MG63 (cell line): ENCODE measurements around the gene NCKAP5. TPM values are rescaled to one million over a fixed set of nuclear protein-coding genes. Genes with fewer than 3 reads are reported as not detected.

Experiments used
- DNase-seq: peaks from one replicate; pipeline ENCODE4 v3.0.0-alpha.2; 2020
- H3K27me3 ChIP-seq: fragments of 250-450 bp; sonication (Bioruptor Pico); 2 replicates; pipeline ENCODE4 v1.5.1; 2020; ENCODE audit warnings: mild to moderate bottlenecking, moderate library complexity
- H3K36me3 ChIP-seq: fragments of 250-450 bp; sonication (Bioruptor Pico); 2 replicates; pipeline ENCODE4 v1.5.1; 2020; ENCODE audit warnings: mild to moderate bottlenecking, moderate library complexity
- H3K4me3 ChIP-seq: fragments of 250-450 bp; sonication (Bioruptor Pico); 2 replicates; pipeline ENCODE4 v1.5.1; 2020; ENCODE audit warnings: mild to moderate bottlenecking, moderate library complexity
- H3K9me3 ChIP-seq: fragments of 250-450 bp; sonication (Bioruptor Pico); 2 replicates; pipeline ENCODE4 v1.5.1; 2020; ENCODE audit warnings: mild to moderate bottlenecking, moderate library complexity
- total RNA-seq: library from RNA; depleted of rRNA; stranded (reverse); fragments of >200 nt; shearing (Covaris generic); gene quantifications from 2 replicates; pipeline ENCODE4 v1.2.3, GENCODE V29; 2014; ENCODE audit warnings: low replicate concordance

The NCKAP5 gene
- total RNA-seq, 1 experiment from 2014 or later = not detected

DNA sequence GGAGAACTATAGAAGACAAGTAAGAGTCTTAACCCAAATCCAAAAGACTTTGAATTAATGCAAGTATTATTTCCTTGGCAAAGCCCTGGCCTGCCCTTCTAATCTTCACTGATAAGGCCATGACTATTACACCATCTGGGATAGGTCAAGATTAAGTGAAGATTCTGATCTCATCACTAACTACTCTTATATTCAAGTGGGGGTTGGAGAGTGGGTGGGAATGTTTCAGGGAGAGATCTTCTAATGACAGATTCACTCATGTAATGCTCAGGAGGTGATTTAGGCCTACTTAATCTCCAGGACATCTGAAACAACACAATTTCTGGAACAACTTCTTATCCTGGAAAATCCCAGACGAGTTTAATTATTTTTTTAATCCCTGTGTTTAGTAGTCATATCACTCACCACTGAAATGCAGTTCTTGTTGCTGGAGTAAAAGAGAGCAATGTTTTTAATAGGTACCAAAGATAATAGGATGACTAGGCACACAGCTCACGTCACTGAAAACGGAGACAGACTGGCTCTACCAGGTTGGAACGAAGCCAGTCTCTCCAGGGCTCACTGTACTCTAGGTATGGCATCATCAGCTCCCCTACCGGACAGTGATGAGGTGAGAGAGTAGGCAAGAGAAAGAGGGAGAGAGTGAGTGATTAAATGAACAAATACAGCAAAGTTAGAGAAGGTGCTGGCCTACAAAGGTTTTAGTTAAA, 133.1 kb downstream of the NCKAP5 start:
- no peaks in the 10 kb centered on the region for H3K27me3 ChIP-seq
- H3K9me3 ChIP-seq = no peaks in the 10 kb centered on the region; the same call in 1 of the 2 replicates
- peak; percentile 74 for DNase-seq
- no peaks in the 10 kb centered on the region for H3K36me3 ChIP-seq
- no peak overlapping the region for H3K4me3 ChIP-seq

DNA sequence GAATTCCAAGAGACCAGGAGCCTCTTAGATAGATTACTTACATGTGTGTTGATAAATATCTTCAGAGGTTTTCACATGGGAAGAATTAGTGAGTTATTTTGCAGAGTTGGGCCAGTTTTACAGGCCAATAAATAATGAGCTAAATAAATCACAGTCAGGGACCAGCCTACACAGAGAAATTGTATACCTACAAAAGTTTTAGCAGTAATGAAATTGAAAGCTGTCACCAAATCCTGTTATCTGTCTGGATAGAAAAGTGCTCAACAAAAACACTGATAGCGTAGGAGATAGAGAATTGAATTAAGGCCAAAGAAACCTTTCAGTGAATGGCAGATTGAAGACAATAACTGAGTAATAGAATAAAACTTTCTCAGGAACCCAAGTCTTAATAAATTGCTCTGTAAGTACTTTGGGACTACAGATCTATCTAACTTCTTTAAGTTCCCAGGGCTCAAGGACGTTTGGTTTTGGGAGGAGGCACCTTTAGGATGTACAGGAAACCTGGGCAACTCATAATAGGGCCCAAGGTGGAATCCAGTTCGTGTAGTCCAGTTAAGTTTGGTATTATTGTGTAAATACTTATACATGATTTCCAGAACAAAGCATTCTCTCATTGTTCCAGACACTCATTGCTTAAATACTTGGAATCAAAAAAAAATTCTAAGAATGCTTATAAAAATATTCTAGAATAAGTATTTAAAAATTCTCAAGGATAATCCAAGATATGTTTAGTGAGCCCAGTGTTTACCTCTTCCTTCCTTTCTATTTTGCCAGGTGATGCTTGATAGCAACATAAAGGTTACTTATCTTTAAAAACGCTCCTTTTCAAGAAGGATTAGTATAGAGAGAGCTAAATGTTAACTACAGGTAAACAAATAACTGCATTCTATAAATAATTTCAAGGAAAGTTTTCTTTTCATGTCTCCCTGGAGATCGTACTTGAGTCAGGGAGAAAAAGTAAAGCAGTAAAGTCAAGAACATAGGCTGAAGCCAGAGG, 134.5 kb downstream of the NCKAP5 start:
- no peak for DNase-seq

DNA sequence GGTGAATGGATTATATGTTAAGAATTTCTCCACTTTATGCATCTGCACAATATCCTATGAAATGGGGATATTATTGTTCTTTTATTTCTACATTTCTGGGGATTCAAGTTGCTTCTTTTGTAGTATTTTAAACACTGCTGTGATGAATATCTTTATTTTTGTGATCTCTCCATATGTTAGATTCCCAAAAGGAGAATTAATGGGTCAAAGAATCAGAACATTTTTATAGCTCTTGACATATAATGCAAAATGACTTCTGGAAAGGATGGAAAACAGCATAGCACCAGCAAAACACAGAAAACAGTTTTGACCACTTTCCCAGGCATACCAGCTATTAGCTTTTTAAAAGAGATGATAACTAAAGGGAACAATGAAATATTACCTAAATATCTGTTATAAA, 135.5 kb downstream of the NCKAP5 start:
- no peak for DNase-seq
- Histone ChIP-seq H3K9me3 (no peaks in the 10 kb centered on the region; the same call in 1 of the 2 replicates), H3K27me3 (no peaks in the 10 kb centered on the region), H3K4me3 (no peak overlapping the region), H3K36me3 (no peaks in the 10 kb centered on the region)

More for the DNA sequence above, 134.5 kb downstream of the NCKAP5 start:
- H3K9me3 ChIP-seq = no peaks in the 10 kb centered on the region; the same call in 1 of the 2 replicates
- H3K36me3 ChIP-seq = no peaks in the 10 kb centered on the region
- H3K4me3 ChIP-seq = no peak overlapping the region
- no peaks in the 10 kb centered on the region for H3K27me3 ChIP-seq

DNA sequence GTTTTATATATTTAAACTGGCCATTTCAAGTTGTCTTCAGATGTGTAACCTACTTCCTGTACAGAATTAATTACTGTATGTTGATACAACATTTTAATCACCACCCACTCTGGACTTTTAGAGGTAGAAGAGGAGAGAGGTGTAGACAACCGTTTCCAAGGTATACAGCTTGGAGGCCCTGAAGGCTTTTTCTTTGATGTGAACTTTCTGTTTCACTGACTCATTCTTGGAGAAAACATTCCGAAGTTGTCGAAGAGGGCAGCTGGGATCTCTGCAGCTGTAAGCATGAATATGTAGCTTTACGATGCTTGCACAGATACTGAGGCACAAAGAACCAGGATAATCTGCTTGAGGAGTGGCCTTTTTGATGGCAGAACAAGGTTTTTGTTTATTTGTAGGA, 137.0 kb downstream of the NCKAP5 start:
- no peak for DNase-seq
- no peak overlapping the region for H3K4me3 ChIP-seq

DNA sequence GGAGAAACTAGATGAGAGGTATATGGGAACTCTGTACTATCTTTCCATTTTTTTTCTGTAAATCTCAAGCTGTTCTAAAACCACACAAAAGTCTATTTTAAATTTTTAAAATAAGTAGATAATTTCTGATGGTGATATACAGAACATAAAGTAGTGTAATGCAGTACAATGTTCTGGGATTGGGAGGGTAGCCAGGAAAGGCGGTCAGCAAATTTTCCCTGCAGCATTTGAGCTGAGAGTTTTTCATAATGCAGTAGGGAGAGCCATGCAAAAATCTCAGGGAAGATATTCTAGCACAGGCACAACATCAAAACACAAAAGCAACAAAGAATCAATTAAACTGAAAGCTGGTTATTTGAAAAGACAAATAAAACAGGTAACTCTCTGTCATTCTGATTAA, 141.5 kb downstream of the NCKAP5 start:
- Histone ChIP-seq H3K4me3 (no peak overlapping the region), H3K36me3 (no peaks in the 10 kb centered on the region), H3K9me3 (no peaks in the 10 kb centered on the region), H3K27me3 (no peaks in the 10 kb centered on the region)
- no peak for DNase-seq

More for the DNA sequence above, 137.0 kb downstream of the NCKAP5 start:
- Histone ChIP-seq H3K36me3 (no peaks in the 10 kb centered on the region), H3K27me3 (no peaks in the 10 kb centered on the region), H3K9me3 (no peaks in the 10 kb centered on the region; the same call in 1 of the 2 replicates)

DNA sequence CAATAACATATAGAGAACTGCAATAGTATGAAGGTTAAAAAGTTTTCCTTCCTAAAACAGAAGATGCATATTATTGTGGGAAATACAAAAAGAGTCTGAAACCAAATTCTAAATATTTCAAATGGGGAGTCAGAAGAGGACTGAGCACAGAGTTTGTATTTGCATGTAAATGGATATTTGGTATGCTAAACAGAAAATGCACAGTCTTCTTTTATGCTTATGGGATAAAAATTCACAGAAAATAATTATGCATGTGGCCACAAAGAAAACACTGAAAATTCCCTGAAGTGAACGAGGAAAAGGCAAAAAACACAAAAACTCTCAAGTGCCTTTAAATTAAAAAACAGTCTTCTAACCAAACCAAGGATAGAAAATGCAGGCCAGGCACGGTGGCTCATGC, 142.7 kb downstream of the NCKAP5 start:
- no peak overlapping the region for H3K4me3 ChIP-seq
- no peaks in the 10 kb centered on the region for H3K36me3 ChIP-seq

DNA sequence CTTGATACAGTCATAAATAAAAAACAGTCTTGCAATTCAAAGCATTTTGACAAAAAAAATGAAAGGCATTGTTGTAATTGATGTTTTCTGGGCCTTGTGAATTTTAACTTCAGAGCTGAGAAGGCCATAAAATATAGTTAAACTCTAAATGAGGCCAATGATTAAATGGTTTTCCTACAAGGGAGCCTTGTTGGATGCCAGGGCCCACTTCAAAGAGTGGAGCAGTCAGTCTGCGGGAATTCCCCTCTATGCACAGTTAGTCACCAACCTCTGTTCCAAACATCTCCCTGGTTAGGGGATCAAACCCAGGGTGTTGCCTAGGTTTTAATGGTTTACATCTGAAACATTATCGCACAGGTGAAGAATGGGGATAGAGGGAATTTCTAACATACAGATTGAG, 143.4 kb downstream of the NCKAP5 start:
- Histone ChIP-seq H3K36me3 (no peaks in the 10 kb centered on the region), H3K9me3 (no peaks in the 10 kb centered on the region), H3K27me3 (no peaks in the 10 kb centered on the region), H3K4me3 (no peak overlapping the region)
- peak; percentile 39 for DNase-seq

More for the DNA sequence above, 142.7 kb downstream of the NCKAP5 start:
- H3K9me3 ChIP-seq = no peaks in the 10 kb centered on the region
- H3K27me3 ChIP-seq = no peaks in the 10 kb centered on the region
- no peak for DNase-seq

DNA sequence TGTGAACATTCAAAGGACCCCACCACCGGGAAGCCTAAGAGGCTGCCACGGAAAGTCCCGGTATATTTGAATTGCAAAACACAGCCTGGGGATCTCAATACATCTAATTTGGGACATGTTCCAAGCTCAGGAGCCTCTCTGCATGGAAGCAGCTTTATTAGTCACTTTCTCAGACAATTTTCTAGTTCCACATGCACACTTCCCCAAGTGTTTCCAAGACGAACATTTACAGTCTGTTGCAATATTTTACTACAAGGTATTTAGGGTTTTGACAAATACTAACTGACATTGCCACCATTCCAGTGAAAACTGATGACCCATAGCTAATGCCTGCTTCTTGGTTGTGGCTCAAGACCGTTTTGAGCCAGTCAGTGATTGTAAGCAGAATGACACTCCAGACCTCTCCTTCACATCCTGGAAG, 145.3 kb downstream of the NCKAP5 start:
- DNase-seq = no peak
- Histone ChIP-seq H3K27me3 (no peaks in the 10 kb centered on the region), H3K9me3 (no peaks in the 10 kb centered on the region), H3K4me3 (no peak overlapping the region), H3K36me3 (no peaks in the 10 kb centered on the region)

DNA sequence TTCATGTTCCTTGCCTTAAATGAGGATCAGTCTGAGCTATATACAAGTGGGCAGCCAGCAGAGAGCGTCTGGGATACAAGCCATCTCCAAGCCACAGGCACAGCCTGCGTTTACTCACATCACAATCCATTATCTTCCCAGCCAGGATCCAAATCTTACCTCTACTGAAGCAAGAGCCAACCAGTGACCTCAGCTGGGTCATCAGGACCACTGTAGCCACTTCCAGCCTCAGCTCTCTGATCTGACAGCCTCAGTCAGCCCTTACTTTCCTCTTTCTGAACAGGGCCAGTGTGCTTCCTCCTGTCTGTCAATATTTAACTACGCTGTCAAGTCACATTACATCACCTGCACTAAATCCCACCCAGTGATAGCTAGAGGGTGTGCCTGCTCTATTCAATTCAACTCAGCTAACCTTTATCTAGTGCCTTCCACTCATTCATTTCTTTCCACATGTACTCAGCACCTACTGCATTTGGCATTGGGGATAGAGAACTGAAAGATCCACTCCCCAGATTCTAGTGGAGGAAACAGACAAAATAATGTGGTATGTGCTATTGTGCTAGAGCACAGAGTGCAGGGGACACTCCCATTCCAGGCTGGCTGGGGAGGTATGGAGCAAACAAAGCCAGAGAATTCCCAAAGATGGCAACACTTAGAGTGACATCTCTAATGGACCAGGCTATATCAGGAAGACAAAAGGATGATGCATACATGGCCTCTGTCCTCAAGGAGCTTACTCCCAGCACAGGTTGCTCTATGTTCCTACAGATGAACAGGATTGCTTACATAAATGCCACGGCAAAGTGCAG, 146.5 kb downstream of the NCKAP5 start:
- DNase-seq = peak; percentile 45
- no peaks in the 10 kb centered on the region for H3K27me3 ChIP-seq
- no peaks in the 10 kb centered on the region for H3K36me3 ChIP-seq
- no peaks in the 10 kb centered on the region for H3K9me3 ChIP-seq
- H3K4me3 ChIP-seq = no peak overlapping the region

DNA sequence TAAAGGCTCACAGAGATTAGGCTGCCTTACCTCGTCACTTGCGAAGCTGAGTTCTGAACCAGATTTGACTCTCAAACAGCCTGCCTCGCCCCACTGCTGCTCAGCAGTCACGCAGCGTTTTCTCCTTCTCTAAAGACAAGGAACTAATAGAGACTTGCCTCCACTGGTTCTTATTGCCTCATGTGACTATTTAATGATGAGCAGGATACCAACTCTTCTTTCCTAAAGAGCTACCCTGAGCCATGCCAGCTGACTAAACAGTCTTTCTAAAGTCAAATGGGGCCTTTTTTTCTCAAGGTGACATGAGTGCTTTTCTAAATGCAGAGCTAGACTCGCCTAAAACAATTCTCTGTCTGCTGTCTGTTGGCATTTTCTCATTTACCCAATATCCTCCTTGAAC, 147.5 kb downstream of the NCKAP5 start:
- H3K27me3 ChIP-seq = no peaks in the 10 kb centered on the region
- H3K9me3 ChIP-seq = no peaks in the 10 kb centered on the region
- H3K4me3 ChIP-seq = no peak overlapping the region
- no peak for DNase-seq
- H3K36me3 ChIP-seq = no peaks in the 10 kb centered on the region

DNA sequence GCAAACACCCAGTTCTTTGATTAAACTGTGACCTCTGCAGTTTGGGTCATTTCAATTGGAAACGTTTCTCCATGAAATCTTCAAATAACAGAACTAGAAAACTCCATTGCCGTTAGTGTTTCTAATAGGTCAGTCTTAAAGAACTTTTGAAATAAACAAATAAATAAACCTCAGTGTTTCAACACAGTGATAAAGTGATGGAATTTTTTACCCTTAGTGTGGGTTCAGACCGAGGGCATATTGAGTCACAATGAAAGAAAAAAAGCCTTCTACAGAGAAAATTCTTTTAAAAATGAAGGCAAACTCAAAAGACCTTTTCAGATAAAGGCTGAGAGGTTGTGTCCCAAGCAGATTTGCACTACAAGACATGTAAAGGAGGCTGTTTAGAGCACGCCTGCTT, 149.6 kb downstream of the NCKAP5 start:
- Histone ChIP-seq H3K36me3 (no peaks in the 10 kb centered on the region), H3K27me3 (no peaks in the 10 kb centered on the region), H3K9me3 (no peaks in the 10 kb centered on the region), H3K4me3 (no peak overlapping the region)
- DNase-seq = no peak

DNA sequence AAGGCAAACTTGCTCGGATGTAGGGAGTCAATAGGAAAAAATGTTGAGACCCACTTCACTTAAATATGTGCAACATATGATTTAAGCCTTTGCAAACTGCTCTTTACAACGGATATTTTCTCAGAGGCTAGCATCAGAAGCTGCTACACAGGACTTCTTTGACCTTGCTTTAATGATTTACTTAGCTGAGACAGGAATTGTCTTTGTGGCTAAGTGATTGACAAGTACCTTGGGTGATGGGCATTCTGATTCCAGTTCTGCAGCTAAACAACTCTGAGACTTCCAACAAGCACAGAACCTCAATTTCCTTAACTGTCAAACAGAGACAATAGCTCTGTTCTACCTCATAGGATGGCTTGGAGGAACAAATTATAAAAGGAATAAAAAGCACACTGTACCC, 150.2 kb downstream of the NCKAP5 start:
- Histone ChIP-seq H3K36me3 (no peaks in the 10 kb centered on the region), H3K4me3 (no peak overlapping the region), H3K9me3 (no peaks in the 10 kb centered on the region), H3K27me3 (no peaks in the 10 kb centered on the region)
- no peak for DNase-seq

DNA sequence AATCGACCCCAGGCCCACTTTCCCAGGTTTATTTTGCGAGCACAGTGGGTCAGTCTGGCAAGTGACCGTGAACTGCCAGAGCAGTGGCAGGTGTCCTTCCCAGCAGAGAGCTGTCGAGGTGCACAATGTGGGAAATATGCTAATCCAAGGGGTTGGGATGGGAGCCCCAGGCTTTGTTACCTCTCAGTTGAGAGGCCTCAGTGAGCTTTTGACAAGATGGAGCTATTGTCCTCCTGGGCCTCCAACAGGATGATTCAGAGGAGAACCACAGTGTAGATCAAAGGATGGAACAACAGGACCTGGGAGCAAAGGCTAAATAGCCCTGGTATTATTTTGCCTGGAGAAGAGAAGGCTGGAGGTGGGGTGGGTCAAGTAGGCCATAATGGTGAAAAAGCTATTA, 150.8 kb downstream of the NCKAP5 start:
- DNase-seq = no peak
- Histone ChIP-seq H3K4me3 (no peak overlapping the region), H3K9me3 (no peaks in the 10 kb centered on the region), H3K36me3 (no peaks in the 10 kb centered on the region), H3K27me3 (no peaks in the 10 kb centered on the region)

DNA sequence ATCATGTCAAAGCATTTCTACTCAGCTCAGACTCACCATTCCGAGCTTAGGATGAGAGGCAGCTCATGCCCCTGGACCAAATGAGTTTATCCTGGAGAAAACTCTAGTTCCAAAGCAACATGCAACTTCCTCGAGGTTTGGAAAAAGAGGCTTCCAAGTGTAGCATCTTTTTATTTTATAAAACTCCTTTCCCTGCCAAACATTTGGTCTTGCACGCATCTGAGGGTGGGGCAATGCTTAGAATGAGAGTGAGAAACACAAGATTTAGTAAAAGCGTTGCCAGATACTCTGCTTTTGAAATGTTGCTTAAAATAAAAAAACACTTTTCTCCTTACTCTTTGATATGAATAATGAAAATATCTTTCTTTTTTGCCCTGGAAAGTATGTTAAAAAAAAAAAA, 151.5 kb downstream of the NCKAP5 start:
- Histone ChIP-seq H3K36me3 (no peaks in the 10 kb centered on the region), H3K27me3 (no peaks in the 10 kb centered on the region), H3K4me3 (no peak overlapping the region), H3K9me3 (no peaks in the 10 kb centered on the region)
- DNase-seq = no peak

DNA sequence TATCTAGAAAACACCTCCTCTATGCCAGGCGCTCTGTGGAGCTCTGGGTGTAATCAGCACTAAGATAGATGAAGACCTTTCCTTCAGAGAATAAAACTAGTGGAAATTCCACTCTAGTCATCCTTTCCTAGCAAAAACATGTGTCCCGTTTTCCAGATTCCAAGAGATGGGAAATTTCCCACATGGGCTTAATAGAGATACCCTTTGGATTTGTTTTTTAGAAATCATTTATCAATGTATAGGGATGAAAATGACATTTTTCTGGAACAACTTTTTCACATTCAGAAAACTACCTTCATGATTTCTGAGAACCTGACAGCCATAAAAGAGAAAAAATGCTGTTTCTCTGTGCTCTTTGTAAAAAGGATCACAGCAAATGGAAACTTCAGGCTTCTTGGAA, 152.1 kb downstream of the NCKAP5 start:
- no peak for DNase-seq
- H3K27me3 ChIP-seq = no peaks in the 10 kb centered on the region

DNA sequence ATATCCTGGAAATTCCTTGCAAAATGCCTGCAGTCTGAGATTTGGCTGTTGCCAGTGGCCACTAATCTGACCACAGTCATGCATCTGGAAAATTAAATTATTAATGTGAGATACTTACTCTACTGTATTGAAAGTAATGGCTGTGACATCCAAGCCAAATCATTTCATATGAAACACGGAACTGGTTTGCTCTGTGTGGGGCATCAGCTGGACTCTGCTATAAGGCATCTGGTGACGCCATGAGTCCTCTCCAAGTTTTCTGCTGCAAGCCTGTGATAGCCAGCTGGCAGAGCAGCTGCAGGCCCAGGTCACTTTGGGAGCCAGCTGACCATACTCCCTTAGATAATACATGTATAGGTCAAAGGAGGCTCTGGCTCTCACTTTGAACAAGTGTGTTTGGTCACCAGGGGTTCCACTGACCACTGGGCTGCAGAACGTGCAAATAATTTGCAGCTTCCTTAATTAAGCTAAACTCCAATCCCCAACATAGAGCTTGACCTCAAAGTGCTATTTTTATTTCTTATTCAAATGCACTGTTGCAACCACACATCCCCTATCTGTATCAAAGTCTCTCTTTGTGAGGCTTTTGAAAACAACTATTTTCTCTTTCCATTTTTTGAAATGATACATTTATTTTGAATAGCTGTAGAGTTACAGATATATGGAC, 152.9 kb downstream of the NCKAP5 start:
- no peaks in the 10 kb centered on the region for H3K27me3 ChIP-seq
- H3K4me3 ChIP-seq = no peak overlapping the region
- no peaks in the 10 kb centered on the region for H3K36me3 ChIP-seq
- H3K9me3 ChIP-seq = no peaks in the 10 kb centered on the region
- no peak for DNase-seq

More for the DNA sequence above, 152.1 kb downstream of the NCKAP5 start:
- Histone ChIP-seq H3K9me3 (no peaks in the 10 kb centered on the region), H3K36me3 (no peaks in the 10 kb centered on the region), H3K4me3 (no peak overlapping the region)
